SK-N-SH treated with all-trans-retinoic acid at 6 μM for 48 hours (cell line): ENCODE measurements around the gene NHSL2.

ENCODE experiments used
- ARNTL ChIP-seq: fragments of 450-650 bp; formaldehyde crosslinking; IDR thresholded peaks from 2 replicates; pipeline ENCODE4 v1.5.0; 2020; ENCODE audit warnings: low read depth, mild to moderate bottlenecking, moderate library complexity, borderline replicate concordance
- ESRRG ChIP-seq: fragments of 250-450 bp; sonication (Bioruptor Pico); IDR thresholded peaks from 2 replicates; pipeline ENCODE4 v1.6.1; 2021; ENCODE audit warnings: mild to moderate bottlenecking
- GLIS3 ChIP-seq: fragments of 250-450 bp; sonication (Bioruptor Pico); IDR thresholded peaks from 2 replicates; pipeline ENCODE4 v1.5.0; 2020; ENCODE audit warnings: mild to moderate bottlenecking, moderate library complexity
- ISL1 ChIP-seq: fragments of 250-450 bp; sonication (Bioruptor Pico); IDR thresholded peaks from 2 replicates; pipeline ENCODE4 v2.1.2; 2022; ENCODE audit warnings: mild to moderate bottlenecking, moderate library complexity
- PATZ1 ChIP-seq: fragments of 250-450 bp; sonication (Bioruptor Pico); IDR thresholded peaks from 2 replicates; pipeline ENCODE4 v1.8.0; 2020; ENCODE audit warnings: mild to moderate bottlenecking, moderate library complexity, borderline replicate concordance
- RARB ChIP-seq: fragments of 250-450 bp; sonication (Bioruptor Pico); IDR thresholded peaks from 2 replicates; pipeline ENCODE4 v1.8.0; 2021; ENCODE audit warnings: mild to moderate bottlenecking, moderate library complexity
- SNAI2 ChIP-seq: fragments of 250-450 bp; sonication (Bioruptor Pico); IDR thresholded peaks from 2 replicates; pipeline ENCODE4 v1.5.0; 2020; ENCODE audit warnings: mild to moderate bottlenecking, moderate library complexity
- TOX ChIP-seq: fragments of 250-450 bp; sonication (Bioruptor Pico); IDR thresholded peaks from 2 replicates; pipeline ENCODE4 v1.8.0; 2021; ENCODE audit warnings: mild to moderate bottlenecking, moderate library complexity, borderline replicate concordance
- TSHZ2 ChIP-seq: fragments of 250-450 bp; sonication (Bioruptor Pico); IDR thresholded peaks from 2 replicates; pipeline ENCODE4 v1.5.0; 2020; ENCODE audit warnings: mild to moderate bottlenecking, moderate library complexity
- ZFP3 ChIP-seq: fragments of 250-450 bp; sonication (Bioruptor Pico); IDR thresholded peaks from 2 replicates; pipeline ENCODE4 v1.5.0; 2020; ENCODE audit warnings: mild to moderate bottlenecking, moderate library complexity
- ZFP30 ChIP-seq: fragments of 450-650 bp; formaldehyde crosslinking; IDR thresholded peaks from 2 replicates; pipeline ENCODE4 v1.5.0; 2022; ENCODE audit warnings: mild to moderate bottlenecking, moderate library complexity
- ZNF70 ChIP-seq: fragments of 450-650 bp; formaldehyde crosslinking; IDR thresholded peaks from 2 replicates; pipeline ENCODE4 v1.5.0; 2020; ENCODE audit warnings: mild to moderate bottlenecking, moderate library complexity

- TF ChIP-seq RARB (CRISPR knock-in tag) (no peak), PATZ1 (CRISPR knock-in tag) (no peak), ISL1 (CRISPR knock-in tag) (no peak), GLIS3 (CRISPR knock-in tag) (no peak), ZFP3 (CRISPR knock-in tag) (no peak), TSHZ2 (CRISPR knock-in tag) (no peak), TOX (CRISPR knock-in tag) (no peak), ESRRG (CRISPR knock-in tag) (no peak), SNAI2 (CRISPR knock-in tag) (no peak), ZNF70 (CRISPR knock-in tag) (no peak), ZFP30 (CRISPR knock-in tag) (no peak), ARNTL (CRISPR knock-in tag) (no peak)
These were observed 218.2 kb downstream of the NHSL2 start for GRCh38 chrX:72128881-72129280.
